Mesodermal cell (in vitro differentiated cells): ENCODE results near the gene SNRPA.

Experiments used
- H3K27ac ChIP-seq: 2 replicates; pipeline ENCODE4 v1.7.0; 2013; ENCODE audit warnings: mild to moderate bottlenecking, low read depth, low read length, moderate library complexity; ENCODE audit not compliant: severe bottlenecking
- H3K36me3 ChIP-seq: 2 replicates; pipeline ENCODE4 v1.7.1; 2013; ENCODE audit warnings: mild to moderate bottlenecking, low read length, moderate library complexity; ENCODE audit not compliant: control insufficient read depth, insufficient read depth
- H3K4me1 ChIP-seq: one replicate; pipeline ENCODE4 v1.7.1; 2013; ENCODE audit warnings: mild to moderate bottlenecking, low read length; ENCODE audit not compliant: insufficient read depth, control insufficient read depth, poor library complexity, severe bottlenecking
- H3K4me3 ChIP-seq: 2 replicates; pipeline ENCODE4 v1.7.0; 2013; ENCODE audit warnings: low read length, control low read depth, mild to moderate bottlenecking; ENCODE audit not compliant: insufficient read depth, poor library complexity, severe bottlenecking; ENCODE audit errors: extremely low read depth
- H3K9me3 ChIP-seq: 2 replicates; pipeline ENCODE4 v1.7.1; 2013; ENCODE audit warnings: mild to moderate bottlenecking, low read length, moderate library complexity; ENCODE audit not compliant: control insufficient read depth
- WGBS, 2 experiments: methylation state at CpG; one replicate each; pipeline ENCODE4 v1.1.5; 2013; ENCODE audit warnings: missing lambda C conversion rate in 2 of 2; ENCODE audit not compliant: insufficient coverage in 2 of 2; 5-methylcytosine and 5-hydroxymethylcytosine counted together

SNRPA gene

GRCh38 chr19:40803170-40803856, 52.3 kb downstream of the SNRPA start:
- peaks cover 70% of the 10 kb centered on the region for H3K4me1 ChIP-seq
- WGBS, 2 experiments = 74 to 96% methylated on average over 4 to 5 of the region's 9 CpGs
- no peak overlapping the region for H3K4me3 ChIP-seq
- peaks cover 75% of the 10 kb centered on the region for H3K36me3 ChIP-seq
- H3K9me3 ChIP-seq = no peaks in the 10 kb centered on the region
- peak overlapping the region; percentile 36 for H3K27ac ChIP-seq

DNA sequence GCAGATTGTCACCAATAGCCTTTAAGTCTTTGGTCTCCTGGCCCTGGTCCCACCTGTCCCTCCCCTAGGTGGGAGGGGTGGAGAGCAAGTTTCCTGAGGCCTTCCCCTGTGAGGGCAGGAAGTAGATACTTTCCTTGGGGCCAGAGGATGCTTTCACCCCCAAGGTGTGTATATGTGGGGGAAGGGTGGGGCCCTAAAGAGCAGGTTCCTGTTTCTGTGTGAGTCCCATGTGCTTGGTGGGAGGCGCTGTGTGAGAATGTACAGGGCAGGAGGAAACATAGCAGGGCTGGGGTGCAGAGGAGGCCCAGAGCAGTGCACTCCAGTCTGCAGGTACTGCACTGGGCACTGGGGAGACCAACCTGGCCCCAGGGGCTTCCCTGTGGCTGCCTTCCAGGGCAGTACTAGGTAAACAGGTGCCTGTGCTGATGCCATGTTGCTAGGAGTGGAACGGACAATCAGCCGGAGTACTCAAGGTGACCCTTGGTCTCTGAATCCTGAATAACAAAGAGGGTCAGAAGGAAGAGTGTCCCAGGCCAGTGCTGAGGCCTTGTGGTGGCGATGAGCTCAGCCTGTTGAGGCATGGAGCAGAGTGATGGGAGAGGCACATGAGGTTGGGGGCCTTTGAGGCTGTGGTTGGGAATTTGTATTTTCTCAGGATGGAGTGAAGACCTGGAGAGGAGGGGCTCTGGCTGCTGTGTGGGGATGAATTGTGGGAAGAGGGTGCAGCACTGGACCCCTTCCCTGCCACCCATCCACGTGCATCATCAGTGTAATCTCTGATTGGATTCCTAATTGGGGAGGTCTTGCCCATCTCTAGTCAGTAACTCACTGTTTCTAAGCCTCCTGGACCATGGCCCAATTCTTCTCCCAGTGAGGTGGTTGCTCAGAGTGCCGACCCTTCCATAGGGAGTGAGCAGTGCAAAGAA, 53.1 kb downstream of the SNRPA start:
- peaks cover 70% of the 10 kb centered on the region for H3K4me1 ChIP-seq
- no peak overlapping the region for H3K4me3 ChIP-seq
- peaks cover 82% of the 10 kb centered on the region for H3K36me3 ChIP-seq
- 90 to 98% methylated on average over 4 to 5 of the region's 6 CpGs for whole genome bisulfite sequencing, 2 experiments
- H3K9me3 ChIP-seq = no peaks in the 10 kb centered on the region
- H3K27ac ChIP-seq = no peak overlapping the region

DNA sequence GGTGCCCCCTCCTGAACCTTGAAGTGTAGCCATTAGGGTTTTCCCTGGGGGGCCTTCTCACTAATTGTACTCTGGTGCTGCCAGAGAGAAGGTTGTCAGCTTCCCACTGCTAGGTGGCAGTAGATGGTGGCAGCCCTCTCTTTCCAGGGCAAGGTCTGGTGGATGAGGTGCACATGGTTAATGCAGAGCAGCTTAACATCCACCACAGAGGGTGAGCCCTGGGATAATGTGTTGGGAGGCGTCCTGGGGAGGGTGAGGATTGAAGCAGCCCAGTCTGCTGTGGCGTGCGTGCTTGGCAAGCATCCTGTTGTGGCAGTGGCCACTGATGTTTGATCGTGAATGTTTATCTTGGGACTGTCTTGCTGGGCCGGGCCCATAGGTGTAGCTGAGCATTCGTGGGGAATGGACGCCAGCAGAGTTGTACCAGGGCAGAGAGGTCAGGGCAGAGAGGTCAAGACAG, 53.8 kb downstream of the SNRPA start:
- H3K27ac ChIP-seq = no peak overlapping the region
- peaks cover 73% of the 10 kb centered on the region for H3K4me1 ChIP-seq
- H3K4me3 ChIP-seq = no peak overlapping the region
- H3K9me3 ChIP-seq = no peaks in the 10 kb centered on the region
- peaks cover 89% of the 10 kb centered on the region for H3K36me3 ChIP-seq
- 93 to 99% methylated on average over 6 to 7 of the region's 7 CpGs for WGBS, 2 experiments

DNA sequence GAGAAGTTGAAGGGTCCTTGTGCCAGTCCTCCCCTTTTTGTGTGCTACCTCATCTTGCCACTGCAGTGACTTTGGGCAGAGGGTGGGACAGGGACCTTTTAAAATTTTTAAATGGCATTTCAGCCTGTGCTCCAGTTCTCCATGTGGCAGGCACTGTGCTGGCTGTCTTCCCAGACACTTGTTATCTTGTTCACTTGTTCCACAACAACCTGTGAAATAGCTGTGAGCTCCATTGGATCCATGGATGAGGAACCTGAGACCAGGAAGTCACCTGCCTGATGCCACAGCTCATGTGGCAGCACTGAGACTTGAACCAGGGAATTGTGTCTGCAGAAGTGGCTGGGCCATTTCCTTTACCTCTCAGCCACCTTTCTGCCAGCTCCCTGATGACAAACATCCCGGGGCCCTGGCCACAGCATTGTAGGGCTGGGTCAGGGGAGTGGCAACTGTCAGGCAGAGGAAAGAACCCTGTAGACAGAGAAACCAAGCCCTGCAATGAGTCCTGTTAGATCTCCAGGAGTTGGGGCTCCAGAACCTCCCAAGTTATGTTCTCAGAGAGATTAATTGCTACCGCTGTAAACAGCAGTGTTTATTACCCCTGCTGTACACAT, 54.4 kb downstream of the SNRPA start:
- Histone ChIP-seq H3K4me1 (peaks cover 72% of the 10 kb centered on the region), H3K4me3 (no peak overlapping the region), H3K9me3 (no peaks in the 10 kb centered on the region), H3K36me3 (peaks cover 87% of the 10 kb centered on the region), H3K27ac (peak overlapping the region; percentile 81)
- 100% methylated on average over 1 to 2 of the region's 2 CpGs for WGBS, 2 experiments

GRCh38 chr19:40806423-40807146, 55.6 kb downstream of the SNRPA start:
- peaks cover 63% of the 10 kb centered on the region for H3K4me1 ChIP-seq
- 14 to 18% methylated on average over 13 to 16 of the region's 26 CpGs for WGBS, 2 experiments
- no peaks in the 10 kb centered on the region for H3K9me3 ChIP-seq
- peak overlapping the region; percentile 81 for H3K27ac ChIP-seq
- H3K4me3 ChIP-seq = peak overlapping the region; percentile 14
- peaks cover 74% of the 10 kb centered on the region for H3K36me3 ChIP-seq

GRCh38 chr19:40807147-40808020, 56.4 kb downstream of the SNRPA start:
- H3K9me3 ChIP-seq = no peaks in the 10 kb centered on the region
- WGBS, 2 experiments = 79 to 82% methylated on average over 13 to 17 of the region's 18 CpGs
- peaks cover 66% of the 10 kb centered on the region for H3K36me3 ChIP-seq
- peaks cover 63% of the 10 kb centered on the region for H3K4me1 ChIP-seq
- no peak overlapping the region for H3K27ac ChIP-seq
- H3K4me3 ChIP-seq = no peak overlapping the region

GRCh38 chr19:40808021-40808325, 57.0 kb downstream of the SNRPA start:
- Histone ChIP-seq H3K36me3 (peaks cover 61% of the 10 kb centered on the region), H3K4me3 (no peak overlapping the region), H3K4me1 (peaks cover 58% of the 10 kb centered on the region), H3K9me3 (no peaks in the 10 kb centered on the region), H3K27ac (no peak overlapping the region)
- 100% methylated on average over 2 of the region's 2 CpGs for WGBS, 2 experiments

GRCh38 chr19:40808497-40808896, 57.5 kb downstream of the SNRPA start:
- peaks cover 54% of the 10 kb centered on the region for H3K4me1 ChIP-seq

DNA sequence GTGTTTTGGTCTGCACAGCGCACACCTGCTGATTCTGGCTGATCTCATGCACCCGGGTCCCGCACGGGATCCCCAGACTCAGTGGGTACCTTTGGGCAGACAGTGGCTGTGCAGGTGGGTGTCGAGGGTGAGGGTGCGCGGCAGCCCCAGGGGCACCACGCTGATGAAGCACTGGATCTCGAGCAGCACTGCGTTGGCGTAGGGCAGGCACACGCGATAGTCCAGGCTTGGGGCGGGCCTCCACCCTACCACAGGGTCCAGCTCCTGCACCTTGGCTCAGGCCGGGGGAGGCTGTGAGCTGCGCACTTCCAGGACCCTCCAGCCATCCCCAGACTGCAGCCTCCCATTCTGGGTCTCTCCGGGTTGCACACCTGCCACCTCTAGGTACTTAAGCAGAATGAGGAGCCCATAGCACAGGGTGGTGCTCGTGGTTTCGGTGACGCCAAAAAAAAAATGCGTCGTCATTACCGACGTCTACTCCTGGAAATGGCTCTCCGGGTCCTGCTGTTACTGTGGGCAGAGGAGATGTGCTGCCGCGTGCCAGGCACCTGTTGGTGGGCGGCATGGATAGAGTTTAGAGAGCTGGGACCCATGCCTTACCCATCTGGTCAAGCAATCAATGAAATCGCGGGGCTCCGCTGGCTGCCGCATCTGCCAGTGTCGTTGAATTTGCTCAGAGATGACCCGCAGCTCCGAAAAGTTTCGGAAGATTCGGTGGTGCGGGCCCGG, 58.5 kb downstream of the SNRPA start:
- Histone ChIP-seq H3K9me3 (no peaks in the 10 kb centered on the region), H3K27ac (no peak overlapping the region), H3K4me1 (peaks cover 52% of the 10 kb centered on the region), H3K4me3 (no peak overlapping the region), H3K36me3 (peaks cover 45% of the 10 kb centered on the region)
- WGBS, 2 experiments = 94 to 97% methylated on average over 36 to 39 of the region's 39 CpGs

More at GRCh38 chr19:40808497-40808896, 57.5 kb downstream of the SNRPA start:
- Histone ChIP-seq H3K36me3 (peaks cover 55% of the 10 kb centered on the region), H3K4me3 (no peak overlapping the region), H3K9me3 (no peaks in the 10 kb centered on the region), H3K27ac (no peak overlapping the region)
- 92 to 98% methylated on average over 4 to 5 of the region's 5 CpGs for WGBS, 2 experiments
